Central memory CD8-positive, alpha-beta T cell (primary cell): ENCODE results near the gene TK1.
"Not testable (repeated sequence)": the region's sequence is repeated elsewhere in the genome, so short reads cannot be mapped to it uniquely, and the experiment has no call there.

Experiments
- ATAC-seq: fragments of 150-1000 bp; cut with Tn5 transposase; replicated peaks from 2 replicates; pipeline ENCODE4 v1.10.0; 2022; ENCODE audit warnings: mild to moderate bottlenecking, moderate FRiP score, moderate number of reproducible peaks; ENCODE audit not compliant: poor library complexity, severe bottlenecking; ENCODE audit errors: extremely low read depth
- DNase-seq, 2 donors: peaks; one replicate each; pipeline ENCODE4 v3.0.0; 2021; ENCODE audit warnings: low spot score in 2 of 2
- H3K27ac Mint-ChIP-seq: one replicate; pipeline ENCODE4 v1.8.0; 2022; ENCODE audit warnings: low read depth, mild to moderate bottlenecking, moderate library complexity, mixed read lengths
- H3K27me3 Mint-ChIP-seq: one replicate; pipeline ENCODE4 v1.8.0; 2022; ENCODE audit warnings: mixed read lengths
- H3K36me3 Mint-ChIP-seq: one replicate; pipeline ENCODE4 v1.8.0; 2022; ENCODE audit warnings: mild to moderate bottlenecking, moderate library complexity, mixed read lengths; ENCODE audit not compliant: insufficient read depth
- H3K4me1 Mint-ChIP-seq: one replicate; pipeline ENCODE4 v1.8.0; 2022; ENCODE audit warnings: mixed read lengths
- H3K4me3 Mint-ChIP-seq: one replicate; pipeline ENCODE4 v1.8.0; 2022; ENCODE audit warnings: mild to moderate bottlenecking, moderate library complexity, mixed read lengths
- H3K9me3 Mint-ChIP-seq: one replicate; pipeline ENCODE4 v1.8.0; 2022; ENCODE audit warnings: mixed read lengths

TK1 gene

GRCh38 chr17:78186692-78187595 lies at the start of gene TK1, which contains the start of gene AFMID:
Gene TK1, minus strand, starts transcription at chr17:78187052. Its CDS starts 58 bp downstream, at chr17:78186994.
Gene AFMID, plus strand, starts transcription at chr17:78187362. Its CDS starts 9 bp downstream, at chr17:78187371.
- peak within 1 kb of the TSS; percentile 68 for H3K27ac Mint-ChIP-seq
- H3K9me3 Mint-ChIP-seq: no peaks in the 10 kb centered on the region
- no peaks in the 10 kb centered on the region for H3K27me3 Mint-ChIP-seq
- H3K4me3 Mint-ChIP-seq: peak within 1 kb of the TSS; percentile 65
- peaks cover 6% of the 10 kb centered on the region for H3K4me1 Mint-ChIP-seq
- DNase-seq: peak; percentile 58 to 64
- ATAC-seq: peak; percentile 88
- H3K36me3 Mint-ChIP-seq: peaks cover 2% of the 10 kb centered on the region

GRCh38 chr17:78235885-78236284 lies 49.0 kb upstream of the TK1 start:
- no peaks in the 10 kb centered on the region for H3K9me3 Mint-ChIP-seq
- no peak overlapping the region for H3K4me3 Mint-ChIP-seq
- ATAC-seq (no peak), DNase-seq (no peak)
- H3K27me3 Mint-ChIP-seq: peaks cover 25% of the 10 kb centered on the region
- no peaks in the 10 kb centered on the region for H3K4me1 Mint-ChIP-seq
- no peak overlapping the region for H3K27ac Mint-ChIP-seq
- H3K36me3 Mint-ChIP-seq: no peaks in the 10 kb centered on the region

GRCh38 chr17:78235022-78235421 lies 48.2 kb upstream of the TK1 start:
- not testable (repeated sequence) for DNase-seq, H3K27ac Mint-ChIP-seq, H3K36me3 Mint-ChIP-seq, H3K4me1 Mint-ChIP-seq, ATAC-seq, H3K9me3 Mint-ChIP-seq, H3K4me3 Mint-ChIP-seq
- peaks cover 33% of the 10 kb centered on the region for H3K27me3 Mint-ChIP-seq

GRCh38 chr17:78234261-78234865 lies 47.5 kb upstream of the TK1 start:
- Mint-ChIP-seq H3K27me3 (peaks cover 33% of the 10 kb centered on the region), H3K4me3 (no peak overlapping the region), H3K4me1 (no peaks in the 10 kb centered on the region), H3K27ac (no peak overlapping the region), H3K36me3 (no peaks in the 10 kb centered on the region), H3K9me3 (no peaks in the 10 kb centered on the region)
- DNase-seq (no peak), ATAC-seq (no peak)

GRCh38 chr17:78233678-78234077 lies 46.8 kb upstream of the TK1 start:
- Mint-ChIP-seq H3K27me3 (peaks cover 33% of the 10 kb centered on the region), H3K9me3 (no peaks in the 10 kb centered on the region), H3K4me1 (no peaks in the 10 kb centered on the region), H3K27ac (no peak overlapping the region), H3K4me3 (no peak overlapping the region), H3K36me3 (no peaks in the 10 kb centered on the region)
- DNase-seq (no peak), ATAC-seq (no peak)

- no peak overlapping the region for H3K4me3 Mint-ChIP-seq
- no peak for ATAC-seq
Measured at GRCh38 chr17:78232859-78233173, 46.0 kb upstream of the TK1 start.

GRCh38 chr17:78231991-78232858 lies 45.4 kb upstream of the TK1 start:
- no peak for DNase-seq
- peak; percentile 52 for ATAC-seq
- Mint-ChIP-seq H3K4me3 (no peak overlapping the region), H3K27ac (no peak overlapping the region), H3K4me1 (no peaks in the 10 kb centered on the region), H3K27me3 (peaks cover 33% of the 10 kb centered on the region), H3K9me3 (no peaks in the 10 kb centered on the region), H3K36me3 (no peaks in the 10 kb centered on the region)

More at GRCh38 chr17:78232859-78233173, 46.0 kb upstream of the TK1 start:
- no peaks in the 10 kb centered on the region for H3K4me1 Mint-ChIP-seq
- H3K27me3 Mint-ChIP-seq: peaks cover 33% of the 10 kb centered on the region
- H3K27ac Mint-ChIP-seq: no peak overlapping the region
- DNase-seq: no peak
- H3K36me3 Mint-ChIP-seq: no peaks in the 10 kb centered on the region
- no peaks in the 10 kb centered on the region for H3K9me3 Mint-ChIP-seq

GRCh38 chr17:78230996-78231935 lies 44.4 kb upstream of the TK1 start, which contains the start of gene TMEM235:
Gene TMEM235, plus strand, starts transcription at chr17:78231631. Its CDS starts 393 bp downstream, at chr17:78232024.
- H3K9me3 Mint-ChIP-seq: no peaks in the 10 kb centered on the region
- peaks cover 33% of the 10 kb centered on the region for H3K27me3 Mint-ChIP-seq
- H3K27ac Mint-ChIP-seq: no peak within 1 kb of the TSS
- ATAC-seq (no peak), DNase-seq (no peak)
- H3K4me3 Mint-ChIP-seq: no peak within 1 kb of the TSS
- H3K4me1 Mint-ChIP-seq: no peaks in the 10 kb centered on the region
- H3K36me3 Mint-ChIP-seq: peaks cover under 1% of the 10 kb centered on the region

- Mint-ChIP-seq H3K27ac (no peak overlapping the region), H3K4me1 (no peaks in the 10 kb centered on the region), H3K9me3 (no peaks in the 10 kb centered on the region), H3K4me3 (no peak overlapping the region), H3K27me3 (peaks cover 33% of the 10 kb centered on the region), H3K36me3 (peaks cover 2% of the 10 kb centered on the region)
- no peak for ATAC-seq
- DNase-seq: no peak
Measured at GRCh38 chr17:78230252-78230962, 43.6 kb upstream of the TK1 start.

GRCh38 chr17:78228176-78228575 lies 41.3 kb upstream of the TK1 start:
- no peak for DNase-seq
- H3K9me3 Mint-ChIP-seq: no peaks in the 10 kb centered on the region
- H3K4me3 Mint-ChIP-seq: no peak overlapping the region
- H3K36me3 Mint-ChIP-seq: peaks cover 2% of the 10 kb centered on the region
- peaks cover 32% of the 10 kb centered on the region for H3K27me3 Mint-ChIP-seq
- H3K27ac Mint-ChIP-seq: no peak overlapping the region
- ATAC-seq: no peak
- no peaks in the 10 kb centered on the region for H3K4me1 Mint-ChIP-seq

- Mint-ChIP-seq H3K4me3 (no peak overlapping the region), H3K36me3 (peaks cover 4% of the 10 kb centered on the region), H3K9me3 (no peaks in the 10 kb centered on the region), H3K27ac (no peak overlapping the region), H3K4me1 (no peaks in the 10 kb centered on the region), H3K27me3 (peaks cover 25% of the 10 kb centered on the region)
- ATAC-seq (no peak), DNase-seq (no peak)
Measured at GRCh38 chr17:78227455-78227916, 40.6 kb upstream of the TK1 start.
